Raji (cell line): ENCODE data around the gene LEFTY2.

ENCODE experiments used
- POLR2A ChIP-seq: IDR thresholded peaks from 2 replicates; pipeline ENCODE4 v1.6.1; 2011; ENCODE audit warnings: low read depth, low read length, control low read depth; ENCODE audit not compliant: insufficient read depth

The LEFTY2 gene

DNA sequence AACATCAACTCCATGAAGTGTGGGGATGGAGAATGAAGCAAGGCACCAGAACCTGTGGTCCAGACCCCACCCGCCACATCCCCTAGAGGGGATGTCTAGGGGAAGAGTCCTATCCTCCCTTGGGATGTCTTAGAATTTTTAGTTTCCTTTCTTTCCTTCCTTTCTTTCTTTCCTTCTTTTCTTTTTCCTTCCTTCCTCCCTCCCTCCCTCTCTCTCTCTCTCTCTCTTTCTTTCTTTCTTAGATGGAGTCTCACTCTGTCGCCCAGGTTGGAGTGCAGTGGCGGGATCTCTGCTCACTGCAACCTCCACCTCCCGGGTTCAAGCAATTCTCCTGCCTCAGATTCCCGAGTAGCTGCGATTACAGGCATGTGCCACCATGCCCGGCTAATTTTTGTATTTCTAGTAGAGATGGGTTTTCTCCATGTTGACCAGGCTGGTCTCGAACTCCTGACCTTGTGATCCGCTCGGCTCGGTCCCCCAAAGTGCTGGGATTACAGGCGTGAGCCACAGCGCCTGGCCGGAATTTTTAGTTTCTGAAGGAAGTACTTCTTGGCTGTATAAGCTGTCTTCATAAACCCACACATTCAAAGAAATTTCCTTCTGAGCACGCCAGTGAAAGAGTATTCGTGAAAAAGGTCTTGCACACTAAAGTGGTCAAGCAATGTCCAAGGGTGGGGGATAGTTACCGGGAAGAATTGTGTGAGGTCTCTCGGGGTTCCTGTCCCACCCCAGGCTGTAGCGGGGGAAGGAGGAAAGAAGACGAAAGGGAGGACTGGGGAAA is 20.8 kb upstream of the LEFTY2 start:
- TF ChIP-seq POLR2A, result no peak

GRCh38 chr1:225958041-225958440 is 17.0 kb upstream of the LEFTY2 start:
- TF ChIP-seq POLR2A, result no peak

DNA sequence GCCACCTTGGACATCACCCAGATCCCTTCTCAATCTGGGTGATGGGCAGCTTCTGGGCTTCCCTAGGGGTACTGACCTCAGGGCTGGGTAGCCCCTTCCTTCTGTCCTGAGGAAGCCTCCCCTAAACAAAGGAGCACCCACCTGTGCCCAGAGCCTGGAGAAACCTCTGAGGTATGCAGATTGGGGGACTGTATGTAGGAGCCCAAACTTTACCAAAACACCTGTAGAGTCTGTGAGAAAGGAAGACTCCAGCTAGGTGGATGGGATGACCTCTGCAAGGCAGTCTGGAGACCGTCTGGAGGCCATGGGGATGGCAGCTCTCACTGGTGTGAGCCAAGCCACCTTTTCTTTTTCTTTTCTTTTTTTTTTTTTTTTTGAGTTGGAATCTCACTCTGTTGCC is 13.7 kb upstream of the LEFTY2 start:
- TF ChIP-seq POLR2A, result no peak

DNA sequence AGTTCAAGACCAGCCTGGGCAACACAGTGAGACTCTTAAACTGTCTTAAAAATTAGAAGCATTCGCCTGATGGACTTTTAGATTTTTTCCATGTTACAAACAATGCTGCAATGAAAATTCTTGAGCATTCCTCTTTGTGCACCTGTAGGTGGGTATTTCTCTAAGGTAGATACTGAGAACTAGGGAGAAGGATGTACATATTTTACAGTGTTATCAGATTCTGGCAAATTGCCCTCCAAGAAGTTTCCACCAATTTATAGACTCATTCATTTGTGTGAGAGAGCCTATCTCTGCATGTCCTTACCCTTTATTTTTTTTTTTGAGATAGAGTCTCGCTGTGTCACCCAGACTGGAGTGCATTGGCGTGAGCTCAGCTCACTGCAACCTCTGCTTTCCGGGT is 12.3 kb upstream of the LEFTY2 start:
- no peak for TF ChIP-seq POLR2A

- TF ChIP-seq POLR2A, result no peak
These were observed 10.0 kb upstream of the LEFTY2 start for GRCh38 chr1:225950905-225951497.

DNA sequence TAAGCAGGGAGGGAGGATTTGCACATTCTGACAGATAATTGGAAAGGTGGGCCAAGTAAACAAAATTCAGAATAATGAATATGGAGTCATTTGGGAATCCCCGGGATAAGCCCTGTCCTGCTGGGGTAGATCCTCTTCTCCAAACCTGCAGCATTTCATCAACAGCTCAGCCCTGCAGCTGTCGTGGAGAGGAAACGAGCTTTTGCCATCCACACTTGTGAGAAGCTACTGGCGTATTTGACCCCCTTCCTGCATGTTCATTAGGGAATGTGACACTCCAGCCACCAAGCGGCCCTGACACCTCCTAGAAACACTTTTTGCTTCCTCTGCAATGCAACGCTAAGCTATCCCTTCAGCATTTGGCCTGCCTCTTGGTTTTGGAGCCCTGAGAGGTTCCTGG is 8.0 kb upstream of the LEFTY2 start:
- TF ChIP-seq POLR2A, result no peak

- TF ChIP-seq POLR2A, result no peak
These were observed 5.8 kb upstream of the LEFTY2 start for GRCh38 chr1:225946803-225947202.

DNA sequence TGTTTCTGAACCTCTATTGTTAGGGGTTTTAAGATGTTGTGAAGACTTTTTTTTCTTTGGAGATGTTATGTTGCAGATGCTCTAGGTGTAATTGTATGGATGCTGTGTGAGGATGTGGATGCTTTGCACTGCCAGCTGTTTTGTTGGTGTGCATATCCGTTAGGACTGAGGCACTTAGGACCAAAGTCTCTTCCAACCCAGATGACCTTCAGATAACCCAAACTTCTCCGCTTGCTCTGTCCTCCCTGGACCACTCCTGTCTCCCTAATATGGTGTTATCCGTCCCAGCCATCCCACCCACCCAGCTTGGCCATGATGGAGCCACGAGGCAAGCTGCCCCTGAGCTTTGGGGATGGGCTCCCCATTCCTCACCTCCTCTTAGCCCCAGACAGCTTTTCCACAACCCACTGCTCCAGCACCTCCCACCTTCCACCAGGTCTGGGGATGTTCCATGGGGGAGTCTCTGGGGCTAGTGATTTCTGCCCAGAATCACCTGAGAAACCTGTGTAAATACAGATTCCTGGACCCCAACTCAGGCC is 5.1 kb upstream of the LEFTY2 start:
- TF ChIP-seq POLR2A, result no peak

- TF ChIP-seq POLR2A, result no peak
These were observed 4.5 kb upstream of the LEFTY2 start for GRCh38 chr1:225945564-225945963.

GRCh38 chr1:225944951-225945350 is 3.9 kb upstream of the LEFTY2 start:
- no peak for TF ChIP-seq POLR2A

GRCh38 chr1:225944387-225944786 is 3.4 kb upstream of the LEFTY2 start:
- no peak for TF ChIP-seq POLR2A

DNA sequence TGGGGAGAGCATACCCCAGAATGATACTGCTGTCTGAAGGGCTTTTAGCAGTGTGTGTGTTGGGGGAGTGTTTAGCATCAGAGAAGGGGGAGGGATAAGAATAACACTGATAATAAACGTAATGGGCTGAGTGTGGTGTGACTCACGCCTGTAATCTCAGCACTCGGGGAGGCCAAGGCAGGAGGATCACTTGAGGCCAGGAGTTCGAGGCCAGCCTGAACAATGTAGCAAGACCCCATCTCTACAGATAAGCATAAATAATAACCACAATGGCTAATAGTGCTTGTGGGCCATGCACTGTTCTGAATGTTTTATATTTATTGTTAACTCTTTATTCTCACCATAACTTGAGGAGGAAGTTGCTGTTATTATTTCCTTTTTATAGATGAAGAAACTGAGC is 2.6 kb upstream of the LEFTY2 start:
- TF ChIP-seq POLR2A, result no peak

- TF ChIP-seq POLR2A, result no peak
These were observed 1.6 kb upstream of the LEFTY2 start for GRCh38 chr1:225942574-225942973.

- no peak for TF ChIP-seq POLR2A
These were observed 862 bp upstream of the LEFTY2 start for GRCh38 chr1:225941942-225942222.

GRCh38 chr1:225940385-225941151 is 452 bp downstream of the LEFTY2 start:
- no peak for TF ChIP-seq POLR2A
